GM19463 (cell line): ENCODE measurements around the gene FAM217B.
A peak's percentile ranks its signal among the peaks of the same experiment; 100 is the strongest.
"Not testable (repeated sequence)": the region's sequence is repeated elsewhere in the genome, so short reads cannot be mapped to it uniquely, and the experiment has no call there.

Source experiments
- ATAC-seq: cut with Tn5 transposase; IDR thresholded peaks from one replicate; pipeline ENCODE4 v1.9.1; 2021; ENCODE audit warnings: mild to moderate bottlenecking, moderate library complexity; ENCODE audit not compliant: unreplicated experiment

FAM217B gene

DNA sequence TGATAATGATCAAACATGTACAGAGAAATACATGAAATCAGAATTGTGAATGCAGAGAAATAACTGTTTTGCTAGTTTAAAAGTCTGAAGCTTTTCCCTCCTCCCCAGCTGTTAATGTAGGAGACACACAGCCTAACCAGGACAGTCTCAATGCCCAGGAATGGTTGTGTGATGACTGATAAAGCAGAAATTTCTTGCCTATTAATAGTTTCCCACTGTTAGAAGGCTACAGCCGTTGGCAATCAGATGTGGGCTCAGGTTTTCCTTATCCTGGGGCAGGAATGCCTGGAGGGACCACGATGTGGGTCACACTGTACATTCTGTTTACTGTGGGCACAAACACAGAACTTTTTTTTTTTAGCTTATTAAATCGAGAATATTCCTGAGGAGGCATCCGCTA lies 2.0 kb upstream of the FAM217B start:
- no peak for ATAC-seq

DNA sequence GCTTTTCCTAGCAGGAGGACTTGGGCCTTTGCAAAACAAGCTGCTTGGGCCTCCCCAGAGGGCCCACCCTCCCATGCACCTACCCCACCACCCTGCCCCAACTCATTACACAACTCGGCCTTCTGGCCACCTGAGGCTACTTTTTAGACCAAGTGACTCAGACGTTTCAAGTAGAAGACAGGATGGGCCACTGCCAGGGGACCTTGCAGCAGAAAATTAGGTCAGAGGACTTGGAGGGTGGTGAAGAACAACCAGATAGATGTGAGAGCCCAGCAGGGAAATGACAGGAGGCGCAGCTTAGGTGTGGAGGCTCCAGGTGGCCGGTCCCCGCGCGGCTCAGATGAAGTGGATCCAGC lies 1.5 kb upstream of the FAM217B start:
- ATAC-seq: no peak

DNA sequence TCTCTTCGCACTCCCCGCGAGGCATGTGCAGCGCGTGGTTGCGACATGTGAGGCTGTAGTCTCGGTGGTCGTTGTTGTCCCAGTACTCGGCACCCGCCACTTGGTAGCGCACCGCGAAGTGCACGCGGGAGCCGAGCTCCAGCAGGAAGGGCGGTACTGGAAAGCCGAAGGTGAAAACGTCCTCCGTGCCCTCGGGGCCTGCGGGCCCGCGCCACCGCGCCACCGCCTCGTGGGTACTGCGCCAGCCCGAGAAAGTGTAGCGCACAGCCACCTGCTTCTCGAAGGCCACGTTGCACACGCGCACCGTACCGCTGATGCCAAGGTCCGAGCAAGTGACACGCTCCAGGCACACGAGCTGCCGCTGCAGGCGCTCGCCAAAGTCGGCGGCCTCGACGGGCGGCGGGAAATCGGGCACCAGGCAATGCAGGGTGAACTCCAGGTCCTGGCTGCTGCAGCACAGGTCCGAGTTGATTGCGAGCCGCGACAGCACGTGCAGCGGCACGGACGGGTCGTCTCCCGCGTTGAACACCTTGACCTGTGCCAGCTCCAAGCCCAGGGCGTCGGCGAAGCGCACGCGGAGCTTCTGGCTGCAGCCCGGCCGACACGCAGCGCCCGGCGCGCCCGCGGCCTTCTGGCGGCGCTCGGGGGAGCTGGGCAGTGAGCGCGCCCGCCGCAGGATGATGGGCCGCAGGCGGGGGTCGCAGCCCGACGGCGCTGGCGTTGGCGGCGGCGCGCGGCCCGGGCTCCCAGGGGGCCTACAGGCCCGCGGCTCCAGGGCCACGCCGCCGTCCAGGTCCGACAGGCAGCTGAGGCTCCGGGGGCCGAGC lies 924 bp upstream of the FAM217B start:
- peak; percentile 0 for ATAC-seq

DNA sequence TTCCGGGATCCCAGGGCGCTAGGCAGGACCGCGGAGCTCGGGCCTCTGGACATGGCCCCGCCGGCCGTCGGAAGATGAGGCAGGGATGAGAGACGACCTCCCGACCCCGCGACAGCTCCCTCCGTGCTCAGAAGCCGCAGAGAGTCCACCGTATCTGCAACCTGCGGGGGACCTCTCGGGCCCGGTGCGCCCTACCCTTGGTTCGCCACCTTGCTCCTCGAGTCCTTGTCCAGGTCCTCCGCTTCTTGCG lies 385 bp upstream of the FAM217B start:
- peak; percentile 28 for ATAC-seq

DNA sequence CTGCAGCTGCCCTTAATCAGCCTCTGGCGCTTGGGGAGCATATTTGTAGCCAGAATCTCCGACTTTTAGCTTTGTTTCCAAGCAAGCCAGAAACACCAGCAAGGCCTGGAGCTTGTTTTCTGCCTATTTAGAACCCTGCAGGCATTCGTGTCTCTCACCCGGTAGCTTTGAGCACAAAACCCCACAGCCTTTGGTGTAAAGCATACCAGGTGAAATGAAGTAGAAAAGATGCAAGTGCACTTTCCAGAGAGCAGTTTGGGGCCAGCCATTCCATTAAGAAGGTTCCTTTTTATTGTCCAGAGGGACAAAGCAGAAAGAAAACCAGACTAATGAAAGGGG lies 736 bp downstream of the FAM217B start:
- ATAC-seq: no peak

DNA sequence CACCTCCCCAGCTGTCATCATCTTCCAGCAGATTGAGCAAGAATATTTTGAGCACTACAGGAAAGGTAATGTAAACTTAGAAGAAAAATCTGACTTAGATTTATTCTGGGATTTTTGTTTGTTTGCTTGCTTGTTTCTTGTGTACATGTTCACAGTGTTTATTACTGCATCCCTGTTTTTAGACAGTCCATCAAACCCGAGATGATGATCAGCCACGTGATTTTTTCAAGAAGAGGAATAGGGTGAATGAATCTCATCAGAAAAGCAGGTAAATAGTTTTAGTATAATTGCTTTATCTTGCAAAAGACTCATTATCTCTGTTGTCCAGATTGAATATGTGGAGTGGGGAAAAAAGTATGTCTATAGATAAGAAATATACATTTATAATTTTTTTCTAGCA lies 2.1 kb downstream of the FAM217B start:
- ATAC-seq: no peak

DNA sequence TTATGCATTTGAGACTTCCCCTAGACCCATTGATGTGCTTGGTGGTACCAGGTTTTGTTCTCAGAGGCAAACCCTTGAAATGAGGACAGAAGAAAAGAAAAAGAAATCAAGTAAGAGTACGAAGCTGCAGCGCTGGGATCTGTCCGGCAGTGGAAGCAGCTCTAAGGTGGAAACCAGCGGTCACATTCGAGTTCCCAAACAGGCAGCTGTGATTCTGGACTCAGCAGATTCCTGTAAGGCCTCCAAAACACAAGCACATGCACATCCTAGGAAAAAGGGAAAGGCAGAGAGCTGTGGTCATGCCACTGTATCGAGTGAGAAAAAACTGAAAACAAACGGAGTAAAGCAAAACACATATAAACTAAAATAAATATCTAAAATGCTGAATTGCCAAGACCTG lies 4.5 kb downstream of the FAM217B start:
- ATAC-seq: no peak

DNA sequence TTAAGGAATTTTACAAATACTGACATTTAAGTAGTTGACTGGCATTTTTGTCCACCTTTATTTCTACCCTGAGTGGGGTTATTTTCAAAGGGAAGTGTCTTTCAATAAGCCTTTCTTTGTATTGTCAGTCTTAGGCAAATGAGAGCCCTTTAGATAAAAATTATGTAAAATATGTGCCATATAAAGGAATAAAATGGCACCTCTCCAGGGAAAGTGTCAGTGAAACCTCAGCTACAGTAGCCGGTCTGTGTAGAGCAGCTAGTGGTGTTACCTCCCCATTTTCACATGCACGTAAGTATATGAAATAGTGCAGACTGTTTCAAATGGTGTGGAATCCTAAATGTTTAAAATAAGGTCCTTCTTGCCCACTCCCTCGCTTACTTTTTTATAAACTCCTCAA lies 5.0 kb downstream of the FAM217B start:
- no peak for ATAC-seq

DNA sequence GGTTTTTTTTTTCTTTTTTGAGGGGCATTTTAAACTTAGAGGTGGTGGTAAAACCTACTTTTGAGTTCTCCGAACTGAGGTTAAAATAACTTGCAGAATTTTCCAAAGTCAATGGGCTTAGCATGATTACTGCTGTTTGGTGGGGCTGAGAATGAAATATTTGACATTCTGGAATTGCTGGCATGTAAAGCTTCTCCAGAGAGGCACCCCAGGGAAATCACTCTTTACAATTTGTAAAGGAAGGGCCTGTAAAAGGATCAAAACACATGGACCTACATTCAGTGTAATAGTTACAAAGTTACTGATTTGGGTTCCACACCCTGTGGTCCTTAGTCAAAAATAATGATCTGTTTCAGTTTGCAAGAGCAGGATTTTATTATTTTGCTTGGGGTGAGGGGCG lies 5.5 kb downstream of the FAM217B start:
- no peak for ATAC-seq

DNA sequence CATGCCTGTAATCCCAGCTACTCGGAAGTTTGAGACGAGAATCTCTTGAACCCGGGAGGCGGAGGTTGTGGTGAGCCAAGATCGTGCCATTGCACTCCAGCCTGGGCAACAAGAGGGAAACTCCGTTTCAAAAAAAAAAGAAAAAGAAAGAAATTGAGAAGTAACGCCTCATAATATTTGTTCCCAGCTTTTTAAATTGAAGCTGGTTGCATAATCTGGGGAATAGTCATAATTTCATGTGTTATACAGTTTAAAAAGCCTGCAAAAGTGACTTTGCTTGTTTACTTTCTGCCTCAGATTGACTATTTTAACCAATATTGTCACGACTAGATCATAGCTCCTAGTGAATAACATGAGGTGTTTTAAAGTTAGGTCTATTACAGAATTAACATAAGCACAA lies 7.2 kb downstream of the FAM217B start:
- no peak for ATAC-seq

DNA sequence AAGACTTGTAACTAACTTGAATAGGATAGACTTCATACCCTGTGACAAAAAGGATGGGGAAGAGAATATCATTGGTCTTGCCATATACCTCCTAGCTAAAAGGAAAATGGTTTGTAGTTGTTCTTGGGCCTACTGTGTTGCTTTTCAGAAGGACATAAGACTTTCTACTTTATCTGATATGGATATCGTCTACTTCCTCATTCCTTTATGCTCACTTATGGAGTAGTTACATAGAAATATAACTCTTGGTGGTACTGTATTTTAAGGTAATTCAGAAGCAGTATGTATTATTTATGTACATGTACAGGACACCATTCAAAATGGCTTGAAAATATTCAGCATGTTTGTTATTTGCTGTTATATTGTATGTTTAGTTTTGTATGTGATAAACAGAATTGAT lies 8.0 kb downstream of the FAM217B start:
- no peak for ATAC-seq

DNA sequence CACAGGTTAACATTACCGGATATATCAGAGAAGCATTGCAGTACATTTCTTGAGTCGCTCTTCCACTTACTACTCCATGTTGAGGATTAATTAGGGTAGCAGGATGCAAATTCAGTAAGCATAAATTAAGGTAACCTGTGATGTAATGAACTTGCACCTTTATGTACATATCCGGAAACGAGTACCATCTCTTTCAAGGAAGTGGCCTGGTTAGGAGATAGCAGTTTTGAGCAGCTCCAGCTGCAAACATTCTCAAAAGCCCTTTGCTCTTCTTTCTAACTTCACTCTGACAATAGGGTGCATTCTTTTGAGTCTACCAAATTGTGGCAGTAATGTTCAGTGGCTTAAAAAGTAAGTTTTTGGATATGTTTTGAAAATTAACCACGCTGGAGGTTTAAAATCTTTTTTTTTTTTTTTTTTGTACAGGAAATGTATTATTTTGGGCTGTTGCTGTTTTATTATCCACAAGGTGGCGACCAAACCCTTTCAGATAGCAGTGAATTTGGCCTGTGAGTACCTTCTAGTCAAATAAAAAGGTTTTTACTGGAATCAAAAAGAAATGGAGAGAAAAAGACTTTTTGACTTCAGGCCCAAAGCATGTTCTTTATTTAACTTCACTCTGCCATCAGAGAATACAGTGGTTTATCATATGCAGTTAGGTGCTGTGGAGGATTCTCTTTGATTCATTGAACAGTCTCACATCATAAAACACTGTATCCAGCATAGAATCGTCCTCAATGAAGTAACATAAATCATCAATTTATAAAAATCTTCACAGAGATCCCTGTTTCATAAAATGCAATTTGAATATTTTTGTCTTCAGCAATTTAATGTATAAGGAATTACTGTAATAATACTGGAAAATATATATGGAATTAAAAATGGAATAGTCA lies 8.9 kb downstream of the FAM217B start:
- ATAC-seq: no peak

DNA sequence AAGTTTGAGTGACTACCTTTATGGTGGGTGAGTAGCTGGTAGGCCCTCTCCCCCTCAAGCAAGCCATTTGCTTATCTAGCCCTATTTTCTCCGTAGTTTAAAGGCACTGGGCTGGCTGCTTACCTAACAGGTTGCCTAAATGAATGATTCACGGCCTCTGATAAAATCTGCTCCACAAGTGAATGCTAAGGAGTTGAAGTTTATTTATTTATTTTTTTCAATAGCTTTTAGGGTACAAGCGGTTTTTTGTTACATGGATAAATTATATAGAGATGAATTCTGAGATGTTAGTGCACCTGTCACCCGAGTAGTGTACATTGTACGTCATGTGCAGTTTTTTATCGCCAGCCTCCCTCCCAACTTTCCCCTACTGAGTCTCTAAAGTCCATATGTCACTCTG lies 9.7 kb downstream of the FAM217B start:
- no peak for ATAC-seq

DNA sequence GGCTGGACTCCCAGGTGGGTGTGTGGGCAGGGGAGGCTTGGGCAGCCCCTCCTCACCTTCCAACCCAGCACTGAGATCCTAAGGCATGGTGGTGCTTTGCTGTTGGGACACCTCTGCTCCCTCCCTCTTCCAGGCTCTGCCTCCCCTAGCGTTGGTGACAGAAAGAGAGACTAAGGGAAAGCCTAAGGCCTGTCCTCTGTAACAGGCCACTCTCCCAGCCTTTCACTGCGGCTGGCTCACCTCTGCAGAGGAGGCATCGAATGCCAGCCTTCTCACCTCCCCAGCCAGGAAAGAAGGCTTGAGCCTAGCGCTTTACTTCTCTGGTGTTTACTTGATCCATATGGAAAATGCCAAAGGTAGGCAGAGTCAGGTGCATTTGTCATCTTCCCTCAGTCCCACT lies 14.5 kb downstream of the FAM217B start:
- ATAC-seq: no peak

DNA sequence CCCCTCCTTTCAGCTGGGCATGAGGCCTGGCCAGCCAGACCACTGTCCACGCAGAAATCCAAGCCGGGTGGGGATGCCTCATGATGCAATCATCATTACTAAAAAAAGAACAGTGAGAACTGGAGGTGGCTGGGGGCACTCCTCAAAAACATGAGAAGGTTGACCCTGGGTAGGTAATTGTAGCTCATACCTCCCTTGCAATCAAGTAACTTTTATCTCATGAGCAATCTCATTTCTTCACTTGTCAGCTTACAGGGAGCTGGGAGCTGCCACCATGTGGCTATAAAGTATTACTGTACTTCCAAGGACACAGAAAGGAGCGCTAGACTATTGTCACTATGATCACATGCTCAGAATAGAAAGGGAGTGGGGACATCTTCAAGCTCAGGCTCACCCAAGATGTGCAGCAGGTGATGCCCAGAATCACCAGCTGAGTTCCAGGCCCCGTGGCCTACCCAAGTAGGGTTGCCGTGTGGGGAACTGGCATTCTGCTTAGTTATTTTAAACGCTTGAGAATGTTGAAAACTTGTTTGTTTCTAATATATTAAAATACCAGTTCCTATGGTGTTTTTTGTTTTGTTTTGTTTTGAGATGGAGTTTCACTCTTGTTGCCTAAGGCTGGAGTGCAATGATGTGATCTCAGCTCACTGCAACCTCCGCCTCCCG lies 15.1 kb downstream of the FAM217B start:
- no peak for ATAC-seq

DNA sequence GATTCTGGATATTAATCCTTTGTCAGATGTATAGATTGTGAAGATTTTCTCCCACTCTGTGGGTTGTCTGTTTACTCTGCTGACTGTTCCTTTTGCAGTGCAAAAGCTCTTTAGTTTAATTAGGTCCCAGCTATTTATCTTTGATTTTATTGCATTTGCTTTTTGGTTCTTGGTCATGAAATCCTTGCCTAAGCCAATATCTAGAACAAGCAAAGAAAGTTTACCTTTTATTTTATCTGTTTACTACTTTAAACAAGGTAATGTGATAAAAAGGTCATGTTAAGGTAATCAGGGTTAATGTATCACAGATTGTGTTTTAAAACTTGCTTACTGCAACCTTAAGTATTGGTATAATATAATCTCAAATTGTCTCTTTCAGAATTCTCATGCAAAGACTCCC lies 17.4 kb downstream of the FAM217B start:
- ATAC-seq: not testable (repeated sequence)

DNA sequence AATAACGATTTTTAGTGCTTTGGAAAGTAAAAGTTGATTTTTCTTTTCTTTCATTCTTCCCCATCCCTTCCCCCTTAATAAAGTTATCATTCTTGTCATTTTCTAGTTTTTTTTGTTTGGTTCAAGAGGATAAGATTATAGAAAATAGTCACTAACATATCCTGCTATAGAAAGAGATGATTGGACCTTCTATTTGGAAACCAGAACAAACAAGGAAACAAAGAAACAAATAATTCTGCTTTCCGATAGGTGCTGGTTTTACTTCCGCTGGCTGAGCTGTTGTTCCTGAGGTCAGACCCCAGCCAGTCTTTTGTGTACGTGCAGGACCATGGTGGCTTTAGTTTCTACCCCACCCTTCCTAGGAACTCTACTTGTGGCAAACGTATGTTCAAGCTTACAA lies 17.9 kb downstream of the FAM217B start, which contains the start of gene CDH26:
Gene CDH26, plus strand, starts transcription at position 301 of the 400 bp plus-strand sequence. CDS start 304 bp downstream, outside the sequence.
- no peak for ATAC-seq

DNA sequence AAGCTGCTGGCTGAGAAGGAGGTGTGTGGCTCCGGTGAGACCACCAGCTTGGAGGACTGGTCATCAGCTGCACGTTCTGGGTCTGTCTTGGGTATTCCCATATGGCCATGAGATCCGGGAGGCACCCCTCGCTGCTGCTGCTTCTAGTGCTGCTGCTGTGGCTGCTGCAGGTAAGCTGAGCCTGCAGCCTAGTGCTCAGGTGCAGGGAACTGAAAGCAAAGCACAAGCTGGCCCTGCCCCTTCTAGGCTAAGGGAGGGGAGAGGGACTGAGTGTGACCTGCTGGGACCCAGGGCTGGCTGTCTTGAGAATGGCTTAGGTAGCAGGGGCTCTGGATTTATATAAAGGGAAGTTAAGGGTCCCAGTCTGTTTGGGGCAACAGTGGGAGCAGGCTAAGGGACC lies 18.4 kb downstream of the FAM217B start:
- ATAC-seq: no peak

DNA sequence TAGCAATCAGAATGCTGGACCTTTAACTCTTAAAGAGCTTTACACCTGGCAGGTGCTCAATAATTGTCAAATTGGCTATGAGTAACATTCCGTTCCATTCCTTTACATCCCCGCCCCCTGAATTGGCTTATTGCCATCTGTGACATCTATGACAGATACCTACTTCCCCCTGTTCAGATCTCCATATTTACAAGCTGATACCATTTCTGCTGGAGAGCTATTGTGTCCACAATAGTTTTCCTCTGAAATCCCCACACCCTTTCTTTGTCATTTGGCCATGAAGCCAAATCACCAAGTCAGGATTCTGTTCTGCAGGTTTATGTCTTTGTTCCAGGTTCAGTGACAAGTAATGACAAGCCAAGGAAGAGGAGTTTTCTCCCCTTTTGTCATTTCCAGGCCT lies 21.2 kb downstream of the FAM217B start:
- no peak for ATAC-seq

DNA sequence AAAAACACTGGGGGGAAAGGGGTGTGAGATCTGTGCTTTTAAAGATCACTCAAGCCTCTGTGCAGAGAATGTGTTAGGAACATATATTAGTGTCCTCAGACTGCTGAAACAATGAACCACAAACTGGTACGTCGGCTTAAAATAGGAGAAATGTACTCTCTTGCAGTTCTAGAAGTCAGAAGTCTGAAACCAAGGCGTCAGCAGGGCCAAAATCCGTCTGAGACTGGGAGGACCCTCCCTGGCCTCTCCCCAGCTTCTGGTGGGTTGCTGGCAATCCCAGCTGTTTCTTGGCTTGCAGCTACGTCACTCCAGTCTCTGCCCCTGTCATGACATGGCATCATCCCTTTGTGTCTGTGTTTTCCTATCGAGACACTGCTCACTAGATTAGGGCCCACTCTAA lies 22.0 kb downstream of the FAM217B start:
- no peak for ATAC-seq

DNA sequence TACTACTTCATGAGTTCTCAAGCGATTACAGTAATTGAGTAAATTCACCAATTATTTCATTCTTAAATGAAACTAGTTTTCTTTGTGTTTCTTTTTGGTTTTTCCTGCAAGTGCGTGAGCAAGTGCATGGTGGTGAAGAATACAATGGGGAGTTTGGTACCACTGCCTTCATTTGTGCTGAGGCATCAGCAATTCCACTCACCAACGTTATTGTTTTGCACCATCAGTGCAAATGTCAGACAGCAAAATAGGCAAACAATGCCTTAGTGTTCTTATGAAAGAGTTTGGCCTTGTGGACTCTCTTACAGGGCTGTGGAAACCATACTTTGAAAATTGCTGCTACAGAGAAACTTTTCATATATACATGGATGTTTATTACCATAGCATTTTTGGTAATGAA lies 26.2 kb downstream of the FAM217B start:
- no peak for ATAC-seq

DNA sequence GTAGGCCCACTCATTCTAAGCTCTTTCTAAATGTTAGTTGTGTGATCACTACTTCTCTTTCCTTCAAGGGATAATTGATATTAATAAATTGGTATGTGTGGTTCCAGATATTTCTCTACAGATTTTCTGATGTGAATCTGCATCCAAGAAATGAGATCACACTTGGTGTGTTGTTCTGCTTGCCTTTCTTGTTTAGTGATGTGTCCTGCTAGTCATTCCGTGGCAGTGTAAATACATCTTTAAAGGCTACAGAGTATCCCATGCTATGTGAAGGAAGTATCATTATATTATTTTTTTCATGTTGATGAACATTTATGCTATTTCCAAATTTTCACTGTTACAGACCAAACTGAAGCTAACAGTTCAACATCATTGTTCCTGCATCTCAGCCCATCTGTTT lies 31.2 kb downstream of the FAM217B start:
- no peak for ATAC-seq
